ENCODE data around the gene CLN6. TPM values are rescaled to one million over a fixed set of nuclear protein-coding genes. Genes with fewer than 3 reads are reported as not detected.

The CLN6 gene
- total and polyA plus RNA-seq, 2 experiments from 2014 or later, result 3.8 to 17.4 TPM

- Histone ChIP-seq H3K9me2 (ENCODE audit: insufficient read depth) (no peaks in the 10 kb centered on the region), H2AFZ (no peak overlapping the region), H3K9me3 (ENCODE audit: low read depth) (no peaks in the 10 kb centered on the region), H3K4me1 (ENCODE audit: insufficient read depth) (peaks cover 18% of the 10 kb centered on the region), H4K20me1 (ENCODE audit: insufficient read depth) (no peaks in the 10 kb centered on the region), H3K36me3 (ENCODE audit: low read depth) (peaks cover 45% of the 10 kb centered on the region), H3K4me2 (ENCODE audit: unreplicated experiment) (peak overlapping the region; percentile 27), H3K9ac (peak overlapping the region; percentile 28; the same call in 1 of the 2 replicates), H3K27ac (peak overlapping the region; percentile 51), H3K79me2 (ENCODE audit: insufficient read depth) (no peaks in the 10 kb centered on the region), H3K27me3 (replicated peaks; ENCODE audit: insufficient read depth) (no peaks in the 10 kb centered on the region), H3K4me3 (no peak overlapping the region), H3F3A (ENCODE audit: insufficient read depth) (peaks cover 34% of the 10 kb centered on the region)
- WGBS, 2 experiments (ENCODE audit: low coverage in 1 of 2, low lambda C conversion rate in 2 of 2, missing lambda C conversion rate in 2 of 2), result 98% methylated on average over 5 of the region's 5 CpGs
- in situ Hi-C loops (cut with MboI), result no loop called here
- TF ChIP-seq EZH2phosphoT487 (IDR thresholded peaks at IDR 0.05; ENCODE audit: insufficient read depth, low read depth), result no peak
- TF ChIP-seq EZH2 (IDR thresholded peaks at IDR 0.05; ENCODE audit: insufficient read depth, poor library complexity, severe bottlenecking), result no peak
- peak; percentile 84 for DNase-seq
Observed at GRCh38 chr15:68186671-68187397, 42.7 kb downstream of the CLN6 start.

GRCh38 chr15:68184616-68185480 is 44.7 kb downstream of the CLN6 start:
- Histone ChIP-seq H2AFZ (no peak overlapping the region), H3F3A (ENCODE audit: insufficient read depth) (peaks cover 34% of the 10 kb centered on the region), H3K4me3 (no peak overlapping the region), H4K20me1 (ENCODE audit: insufficient read depth) (no peaks in the 10 kb centered on the region), H3K27me3 (replicated peaks; ENCODE audit: insufficient read depth) (no peaks in the 10 kb centered on the region), H3K79me2 (ENCODE audit: insufficient read depth) (no peaks in the 10 kb centered on the region), H3K27ac (no peak overlapping the region), H3K4me2 (ENCODE audit: unreplicated experiment) (no peak overlapping the region), H3K9me3 (ENCODE audit: low read depth) (no peaks in the 10 kb centered on the region), H3K4me1 (ENCODE audit: insufficient read depth) (peaks cover 18% of the 10 kb centered on the region), H3K9ac (no peak overlapping the region), H3K9me2 (ENCODE audit: insufficient read depth) (no peaks in the 10 kb centered on the region), H3K36me3 (ENCODE audit: low read depth) (peaks cover 47% of the 10 kb centered on the region)
- no peak for DNase-seq
- in situ Hi-C loops (cut with MboI), result no loop called here
- WGBS, 2 experiments (ENCODE audit: low coverage in 1 of 2, low lambda C conversion rate in 2 of 2, missing lambda C conversion rate in 2 of 2), result 95 to 98% methylated on average over 5 of the region's 5 CpGs
- TF ChIP-seq EZH2phosphoT487 (IDR thresholded peaks at IDR 0.05; ENCODE audit: insufficient read depth, low read depth), result no peak
- TF ChIP-seq EZH2 (IDR thresholded peaks at IDR 0.05; ENCODE audit: insufficient read depth, poor library complexity, severe bottlenecking), result no peak

GRCh38 chr15:68183616-68184315 is 45.8 kb downstream of the CLN6 start:
- Histone ChIP-seq H3K36me3 (ENCODE audit: low read depth) (peaks cover 40% of the 10 kb centered on the region), H3F3A (ENCODE audit: insufficient read depth) (peaks cover 28% of the 10 kb centered on the region), H3K4me2 (ENCODE audit: unreplicated experiment) (no peak overlapping the region), H3K9ac (no peak overlapping the region), H3K4me3 (no peak overlapping the region), H3K9me3 (ENCODE audit: low read depth) (no peaks in the 10 kb centered on the region), H3K79me2 (ENCODE audit: insufficient read depth) (no peaks in the 10 kb centered on the region), H4K20me1 (ENCODE audit: insufficient read depth) (no peaks in the 10 kb centered on the region), H2AFZ (no peak overlapping the region), H3K9me2 (ENCODE audit: insufficient read depth) (no peaks in the 10 kb centered on the region), H3K27ac (no peak overlapping the region), H3K27me3 (replicated peaks; ENCODE audit: insufficient read depth) (no peaks in the 10 kb centered on the region), H3K4me1 (ENCODE audit: insufficient read depth) (peaks cover 18% of the 10 kb centered on the region)
- in situ Hi-C loops (cut with MboI), result no loop called here
- DNase-seq, result peak; percentile 40
- TF ChIP-seq EZH2 (IDR thresholded peaks at IDR 0.05; ENCODE audit: insufficient read depth, poor library complexity, severe bottlenecking), result no peak
- no peak for TF ChIP-seq EZH2phosphoT487 (IDR thresholded peaks at IDR 0.05; ENCODE audit: insufficient read depth, low read depth)
- WGBS, 2 experiments (ENCODE audit: low coverage in 1 of 2, low lambda C conversion rate in 2 of 2, missing lambda C conversion rate in 2 of 2), result 84 to 88% methylated on average over 5 of the region's 5 CpGs

GRCh38 chr15:68177742-68178141 is 51.8 kb downstream of the CLN6 start:
- Histone ChIP-seq H3K9me2 (ENCODE audit: insufficient read depth) (no peaks in the 10 kb centered on the region), H4K20me1 (ENCODE audit: insufficient read depth) (no peaks in the 10 kb centered on the region), H2AFZ (no peak overlapping the region), H3K27ac (peak overlapping the region; percentile 33), H3K4me3 (no peak overlapping the region), H3K4me2 (ENCODE audit: unreplicated experiment) (no peak overlapping the region), H3K79me2 (ENCODE audit: insufficient read depth) (no peaks in the 10 kb centered on the region), H3F3A (ENCODE audit: insufficient read depth) (no peaks in the 10 kb centered on the region), H3K9ac (no peak overlapping the region), H3K9me3 (ENCODE audit: low read depth) (no peaks in the 10 kb centered on the region), H3K4me1 (ENCODE audit: insufficient read depth) (peaks cover 14% of the 10 kb centered on the region), H3K36me3 (ENCODE audit: low read depth) (peaks cover 24% of the 10 kb centered on the region; the same call in 1 of the 2 replicates), H3K27me3 (replicated peaks; ENCODE audit: insufficient read depth) (no peaks in the 10 kb centered on the region)
- TF ChIP-seq EZH2 (IDR thresholded peaks at IDR 0.05; ENCODE audit: insufficient read depth, poor library complexity, severe bottlenecking), result no peak
- no peak for TF ChIP-seq EZH2phosphoT487 (IDR thresholded peaks at IDR 0.05; ENCODE audit: insufficient read depth, low read depth)
- in situ Hi-C loops (cut with MboI), result no loop called here
- DNase-seq, result peak; percentile 53

All from GM23248 (cell line).